Renal pelvis (tissue), 4 donors: ENCODE measurements around the gene MORC1. TPM values are rescaled to one million over a fixed set of nuclear protein-coding genes. Genes with fewer than 3 reads are reported as not detected.

Experiments used
- DNase-seq: peaks from one replicate; pipeline ENCODE4 v3.0.0-alpha.2; 2013
- polyA plus RNA-seq, 3 donors: library from polyadenylated mRNA; unstranded; fragments of 120-200 nt; gene quantifications; one replicate each; pipeline ENCODE4 v1.2.1, GENCODE V29; 2013; ENCODE audit not compliant: insufficient read length in 3 of 3

Gene MORC1
- polyA plus RNA-seq, 3 donors = 0.40 to 0.64 (median 0.45) TPM

DNA sequence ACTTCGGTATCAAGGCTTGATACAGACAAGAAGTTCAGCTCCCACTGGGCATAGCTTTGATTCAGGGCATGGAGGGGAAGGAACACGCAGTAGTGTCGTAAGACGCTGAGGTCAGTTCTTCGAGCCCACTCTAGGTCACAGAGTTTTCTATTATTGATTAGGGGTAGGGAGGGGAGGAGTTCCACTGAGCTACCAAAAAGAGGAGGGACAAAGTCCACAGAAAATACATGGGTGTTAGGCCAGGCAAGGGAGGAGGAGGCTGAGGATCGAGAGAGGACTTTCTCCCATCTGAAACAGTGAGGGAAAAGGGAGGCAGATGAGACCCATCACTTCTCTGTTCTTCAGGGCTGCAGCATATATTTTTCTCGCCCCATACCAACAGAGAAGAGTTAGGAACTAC lies 89.2 kb downstream of the MORC1 start:
- no peak for DNase-seq

GRCh38 chr3:109026821-109027220 lies 91.1 kb downstream of the MORC1 start:
- no peak for DNase-seq

DNA sequence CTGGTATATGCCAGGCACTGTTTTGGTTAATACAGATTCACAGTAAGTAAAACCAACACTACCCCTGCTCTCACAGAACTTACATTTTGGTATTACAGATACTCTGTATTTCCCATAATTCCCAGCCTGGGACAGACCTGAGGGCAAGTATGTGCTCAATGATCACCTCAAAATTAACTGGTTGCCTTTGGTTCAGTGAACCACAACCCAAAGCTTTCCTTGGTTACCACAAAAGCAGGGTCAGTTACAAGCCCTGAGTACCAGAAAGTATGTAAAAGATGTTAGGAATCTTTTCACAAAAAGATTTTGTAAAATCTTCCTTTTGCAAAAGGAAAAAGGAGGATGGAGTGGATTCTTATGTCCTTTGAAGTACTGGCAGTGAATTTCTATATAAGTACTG lies 92.0 kb downstream of the MORC1 start:
- no peak for DNase-seq

DNA sequence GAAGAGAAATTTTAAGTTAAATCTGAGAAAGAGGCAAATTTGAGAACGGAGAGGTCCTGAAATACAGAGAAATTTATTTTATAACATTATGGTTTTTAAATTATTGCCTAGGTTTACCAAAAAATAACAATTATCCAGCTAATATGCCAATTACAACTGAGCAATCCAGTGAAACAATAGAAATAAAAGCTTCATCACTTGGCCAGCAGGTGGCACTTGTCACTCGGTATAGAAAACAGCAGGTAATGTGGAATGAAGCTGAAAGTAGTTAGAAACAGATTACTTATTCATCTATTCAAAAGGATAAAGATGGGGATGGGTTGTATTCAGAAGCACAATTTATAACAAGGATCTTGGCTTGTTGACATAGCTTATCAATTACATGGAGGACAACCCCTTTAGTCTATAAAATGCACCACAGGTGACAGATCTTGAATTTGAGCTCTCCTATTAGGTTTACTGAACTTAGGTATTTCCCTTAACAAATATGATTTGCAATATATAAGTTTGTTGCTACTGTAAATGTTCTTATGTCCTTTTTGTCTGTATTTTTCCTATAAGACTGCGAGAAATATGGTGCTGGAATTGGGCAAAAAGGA lies 94.2 kb downstream of the MORC1 start:
- DNase-seq = peak; percentile 49

DNA sequence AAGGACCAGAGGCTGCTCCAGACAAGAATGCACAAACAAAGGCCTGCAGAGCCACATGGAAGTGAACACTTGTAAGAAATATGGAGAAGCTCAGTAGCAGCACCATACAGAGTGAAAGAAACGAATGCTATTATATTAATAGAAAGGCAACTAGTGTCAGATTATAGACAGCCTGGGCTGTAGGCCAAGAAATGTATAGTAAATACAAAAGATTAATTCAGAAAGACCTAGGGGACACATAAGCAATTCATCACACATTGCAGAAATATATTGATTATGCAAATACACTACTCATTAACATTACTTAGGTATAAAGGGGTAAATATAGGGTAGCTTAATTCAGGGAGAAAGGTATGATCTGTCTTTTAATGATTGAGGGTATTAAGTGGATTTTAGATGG lies 94.8 kb downstream of the MORC1 start:
- no peak for DNase-seq

- no peak for DNase-seq
Observed at GRCh38 chr3:109021556-109021955, 96.4 kb downstream of the MORC1 start.

GRCh38 chr3:109018828-109019227 lies 99.1 kb downstream of the MORC1 start:
- DNase-seq = no peak

DNA sequence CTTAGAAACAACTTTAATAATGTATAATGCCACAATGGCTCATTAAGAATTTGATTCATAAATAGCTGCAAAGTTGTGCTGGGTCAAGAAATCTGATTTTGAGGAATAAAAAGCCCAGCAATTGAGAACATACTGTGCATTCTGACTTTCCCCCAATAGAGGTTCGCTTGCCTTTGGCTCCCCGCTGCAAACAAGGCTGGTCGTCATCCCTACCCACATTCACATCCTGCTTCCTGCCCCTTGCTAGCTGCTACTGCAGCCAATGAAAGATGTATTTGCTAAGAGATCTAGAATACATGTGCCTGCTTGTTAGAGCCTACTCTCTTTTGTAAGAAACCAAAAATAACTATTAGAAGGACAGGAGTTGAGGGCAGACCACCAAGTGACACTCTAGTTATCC lies 112.5 kb downstream of the MORC1 start:
- no peak for DNase-seq

- DNase-seq = no peak
Observed at GRCh38 chr3:108998436-108998835, 119.5 kb downstream of the MORC1 start.

DNA sequence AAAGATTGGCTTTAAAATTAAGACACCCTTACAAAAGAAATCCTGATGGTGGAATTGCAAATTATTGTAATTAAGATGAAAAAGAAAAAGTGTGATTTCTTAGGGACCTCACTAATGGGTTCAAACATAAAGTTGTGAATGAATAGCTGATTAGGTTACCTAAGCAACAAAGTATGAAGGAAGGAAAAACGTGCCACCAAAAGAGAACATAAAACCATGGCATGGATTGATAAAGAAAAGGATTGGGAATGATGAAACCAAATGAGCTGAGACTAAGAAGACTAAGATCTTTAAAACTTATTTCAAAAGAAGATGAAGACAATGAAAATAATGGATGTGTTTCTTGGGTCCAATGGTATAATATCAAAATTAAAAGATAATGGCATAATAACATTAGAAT lies 132.1 kb downstream of the MORC1 start:
- no peak for DNase-seq

- DNase-seq = no peak
Observed at GRCh38 chr3:108983051-108983450, 134.9 kb downstream of the MORC1 start.

DNA sequence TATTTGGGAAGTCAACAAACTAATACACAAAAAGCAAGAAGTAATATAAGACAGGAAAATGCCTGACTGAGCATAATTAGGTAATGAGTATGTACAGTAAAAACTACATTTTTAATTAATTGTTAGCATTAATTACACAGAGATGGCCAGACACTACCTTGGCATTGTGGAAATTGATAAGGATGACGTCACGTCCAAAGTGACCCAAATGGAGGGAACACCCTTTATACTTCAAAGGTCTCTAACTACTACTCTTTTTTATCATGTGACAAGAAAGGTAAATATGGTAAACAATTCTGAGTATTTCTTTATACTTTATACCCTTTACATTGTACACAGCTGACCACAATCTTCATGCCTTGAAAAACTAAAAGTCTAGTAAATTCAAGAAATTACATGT lies 141.9 kb downstream of the MORC1 start:
- DNase-seq = no peak

- no peak for DNase-seq
Observed at GRCh38 chr3:108973019-108973418, 144.9 kb downstream of the MORC1 start.

GRCh38 chr3:108972482-108972881 lies 145.5 kb downstream of the MORC1 start:
- DNase-seq = no peak

DNA sequence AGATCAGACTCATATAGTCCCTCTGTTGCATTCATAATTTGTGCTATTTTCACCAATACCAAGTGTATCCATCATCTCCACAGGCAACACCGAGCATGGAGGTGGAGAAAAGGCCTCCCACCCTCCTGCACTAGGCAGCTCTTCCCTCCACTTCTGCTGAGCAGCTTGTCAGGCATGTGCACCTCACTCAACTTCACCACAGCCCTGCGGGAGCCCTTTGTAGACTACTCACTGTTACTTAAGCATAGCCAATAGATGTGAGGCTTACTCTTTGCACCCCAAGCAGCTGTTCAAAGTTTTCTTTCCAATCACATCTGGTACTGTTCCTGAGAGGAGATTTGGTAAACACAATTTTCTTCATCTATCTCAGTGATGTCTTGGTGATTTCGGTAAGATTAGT lies 147.4 kb downstream of the MORC1 start:
- DNase-seq = no peak

DNA sequence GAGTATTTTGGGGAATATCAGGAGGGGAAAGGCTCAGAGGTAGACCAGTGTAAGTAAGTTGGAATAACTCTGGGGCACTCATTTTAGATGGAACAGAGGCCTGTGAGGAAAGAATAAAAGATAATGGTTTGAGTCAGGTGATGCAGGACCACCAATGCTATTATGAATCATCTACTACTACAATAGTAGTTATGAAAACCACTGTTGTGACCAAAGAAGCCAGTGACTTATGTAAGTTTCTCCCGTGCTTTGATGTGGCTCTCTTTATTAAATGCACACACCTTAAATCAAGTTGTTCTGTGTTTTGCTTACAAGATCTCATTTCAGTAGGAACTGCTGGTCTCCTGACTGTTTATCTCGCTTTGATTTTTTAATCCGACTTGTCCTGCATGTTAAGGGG lies 151.2 kb downstream of the MORC1 start:
- no peak for DNase-seq

- no peak for DNase-seq
Observed at GRCh38 chr3:108959017-108959416, 158.9 kb downstream of the MORC1 start.

- DNase-seq = no peak
Observed at GRCh38 chr3:108953700-108954099, 164.2 kb downstream of the MORC1 start, which contains the start of gene GUCA1C. Gene GUCA1C (minus strand): TSS chr3:108953879. CDS start chr3:108953762, 117 bp downstream.

GRCh38 chr3:108953210-108953609 lies 164.7 kb downstream of the MORC1 start:
- DNase-seq = no peak

GRCh38 chr3:108951820-108952501 lies 166.0 kb downstream of the MORC1 start:
- no peak for DNase-seq

DNA sequence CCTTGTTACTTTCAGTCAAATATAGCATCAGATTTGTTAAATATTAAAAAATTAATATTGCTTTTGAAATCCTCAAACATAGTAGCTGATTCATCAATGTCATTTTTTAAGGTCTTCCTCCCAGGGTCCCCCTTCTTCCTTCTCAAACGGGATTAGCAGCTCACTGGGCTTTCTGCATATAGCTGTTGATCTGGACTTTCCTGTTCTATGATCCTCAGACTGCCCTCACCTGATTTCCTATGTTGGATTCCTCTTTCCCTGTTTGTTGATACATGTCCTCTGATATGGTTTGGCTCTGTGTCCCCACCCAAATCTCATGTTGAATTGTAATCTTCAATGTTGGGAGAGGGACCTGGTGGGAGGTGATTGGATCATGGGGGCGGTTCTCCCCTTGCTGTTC lies 170.1 kb downstream of the MORC1 start:
- no peak for DNase-seq

DNA sequence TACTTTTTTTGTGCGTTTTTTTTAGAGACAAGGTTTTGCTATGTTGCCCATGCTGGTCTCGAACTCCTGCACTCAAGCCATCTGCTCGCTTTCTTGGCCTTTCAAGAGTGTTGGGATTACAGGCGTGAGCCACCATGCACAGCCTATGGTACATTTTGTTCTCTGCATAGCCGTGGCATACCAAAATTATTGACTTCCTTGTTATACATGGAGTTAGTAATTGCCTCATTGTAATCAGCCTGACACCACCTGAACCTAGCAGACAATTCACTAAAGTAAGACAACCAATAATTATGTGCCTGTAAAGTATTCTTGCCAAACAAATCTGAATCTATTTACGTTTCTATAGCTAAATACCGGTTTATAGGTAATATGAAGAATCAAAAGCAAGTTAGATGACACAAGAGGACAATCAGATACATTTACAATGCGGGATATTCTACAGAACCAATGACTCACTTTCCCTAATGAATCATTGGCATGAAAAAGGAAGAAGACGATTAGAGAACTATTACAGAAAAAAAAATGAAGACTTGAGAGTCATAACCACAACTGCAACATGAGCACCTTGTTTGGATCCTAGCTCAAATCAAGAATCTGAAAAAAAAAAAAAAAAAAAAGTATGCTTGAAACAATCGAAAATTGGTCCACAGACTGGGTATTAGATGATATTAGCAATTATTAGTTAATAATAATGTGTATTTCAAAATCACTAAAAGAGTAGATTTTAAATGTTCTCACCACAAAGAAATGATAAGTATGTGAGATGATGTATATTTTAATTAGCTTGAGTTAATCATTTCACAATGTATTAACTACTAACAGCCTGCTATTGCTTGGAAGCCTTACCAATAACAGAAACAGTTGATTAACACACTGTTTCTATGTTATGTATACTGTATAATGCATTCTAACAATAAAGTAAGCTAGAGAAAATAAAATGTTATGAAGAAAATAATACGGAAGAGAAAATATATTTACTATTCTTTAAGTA lies 171.3 kb downstream of the MORC1 start:
- DNase-seq = no peak
